Gastrocnemius medialis (tissue), 4 donors: ENCODE data around the gene KCNMB4. TPM values are rescaled to one million over a fixed set of nuclear protein-coding genes. Genes with fewer than 3 reads are reported as not detected.

Experiments
- ATAC-seq, 2 donors: fragments of 150-250 bp; one replicate each; pipeline ENCODE4 v1.9.1; 2016
- DNase-seq, 2 donors: peaks; one replicate each; pipeline ENCODE4 v3.0.0-alpha.2; 2019
- H3K27ac ChIP-seq, 4 donors: fragments of 200-600 bp; sonication (generic); 1 replicate in 1 of 4; 2 replicates in 3 of 4; pipeline ENCODE4 v1.5.1; 2016 to 2018; ENCODE audit warnings: mild to moderate bottlenecking in 2 of 4, moderate library complexity in 1 of 4
- H3K27me3 ChIP-seq, 3 donors: fragments of 200-600 bp; sonication (generic) in 2 of 3; 1 replicate in 1 of 3; 2 replicates in 2 of 3; pipeline versions ENCODE4 v1.5.1 to v1.6.0; 2016 to 2019; ENCODE audit warnings: mild to moderate bottlenecking in 1 of 3, moderate library complexity in 1 of 3
- H3K36me3 ChIP-seq, 2 donors: fragments of 200-600 bp; sonication (generic) in 1 of 2; one replicate each; pipeline ENCODE4 v1.5.1; 2017 to 2018
- H3K4me1 ChIP-seq, 2 donors: fragments of 200-600 bp; sonication (generic) in 1 of 2; one replicate each; pipeline ENCODE4 v1.5.1; 2016 to 2017; ENCODE audit warnings: mild to moderate bottlenecking in 2 of 2
- H3K4me3 ChIP-seq, 4 donors: fragments of 200-600 bp; sonication (generic) in 3 of 4; 1 replicate in 1 of 4; 2 replicates in 3 of 4; pipeline ENCODE4 v1.5.1; 2016 to 2019; ENCODE audit warnings: mild to moderate bottlenecking in 2 of 4
- H3K9me3 ChIP-seq, 3 donors: fragments of 200-600 bp; sonication (generic) in 2 of 3; 1 replicate in 1 of 3; 2 replicates in 2 of 3; pipeline ENCODE4 v1.5.1; 2016 to 2019
- CTCF ChIP-seq, 5 experiments: fragments of 450-650 bp in 3 of 5; fragments of 200-600 bp in 2 of 5; sonication (generic) in 2 of 5; IDR thresholded peaks in 4 of 5; conservative IDR thresholded peaks in 1 of 5; 1 replicate in 4 of 5; 2 replicates in 1 of 5; pipeline ENCODE4 v1.5.1; 2016 to 2019; ENCODE audit warnings: antibody characterized with exemption in 5 of 5, mild to moderate bottlenecking in 3 of 5, moderate library complexity in 3 of 5
- POLR2A ChIP-seq, 2 donors: fragments of 450-650 bp; IDR thresholded peaks; one replicate each; pipeline ENCODE4 v1.6.1; 2017; ENCODE audit warnings: antibody characterized with exemption in 2 of 2, mild to moderate bottlenecking in 2 of 2, moderate library complexity in 2 of 2
- in situ Hi-C, 4 donors: fragments of 200-750 bp; cut with MboI; loops; one replicate each; pipeline versions ENCODE4 v1.15.0 to v1.8.0; 2017; ENCODE audit warnings: low sequenced_read_pairs in 4 of 4
- intact Hi-C: fragments of 100-400 bp; cut with DNase I; formaldehyde crosslinking; loops from one replicate; pipeline ENCODE4 v1.15.1; 2023; ENCODE audit warnings: low total_unique reads
- total RNA-seq, 4 donors: library from RNA; depleted of rRNA; stranded (reverse); fragments of >200 nt; gene quantifications; one replicate each; pipeline versions ENCODE4 v1.1.0 to v1.2.3, GENCODE V29; 2016

KCNMB4 gene
- total RNA-seq, 4 donors from 2014 or later = 0.71 to 1.4 (median 1.3) TPM

GRCh38 chr12:70355972-70356371 is 10.1 kb upstream of the KCNMB4 start:
- no peak overlapping the region for H3K4me3 ChIP-seq
- DNase-seq = no peak
- intact Hi-C loops = loop anchor here (5.0 kb wide), 1 partner anchor 39 kb away; no protein-coding TSS in a partner anchor
- peaks cover 0 to 23% of the 10 kb centered on the region in 2 donors for H3K36me3 ChIP-seq
- H3K27ac ChIP-seq = no peak overlapping the region
- in situ Hi-C loops = loop anchor here in 1 of 4 donors (10.0 kb wide), 1 partner anchor 101 kb away; no protein-coding TSS in a partner anchor
- TF ChIP-seq POLR2A (IDR thresholded peaks at IDR 0.05) (no peak), CTCF (IDR thresholded peaks at IDR 0.05 in 4 of 5, conservative IDR thresholded peaks at IDR 0.05 in 1 of 5) (no peak)
- no peaks in the 10 kb centered on the region for H3K9me3 ChIP-seq
- no peaks in the 10 kb centered on the region for H3K27me3 ChIP-seq
- H3K4me1 ChIP-seq = no peaks in the 10 kb centered on the region
- no peak for ATAC-seq

- no peaks in the 10 kb centered on the region for H3K4me1 ChIP-seq
- in situ Hi-C loops (loop anchor here in 1 of 4 donors (10.0 kb wide), 1 partner anchor 105 kb away; no protein-coding TSS in a partner anchor), intact Hi-C loops (loop anchor here (5.0 kb wide), 1 partner anchor 42 kb away; no protein-coding TSS in a partner anchor)
- no peaks in the 10 kb centered on the region for H3K9me3 ChIP-seq
- H3K27me3 ChIP-seq = peaks cover 10 to 13% (median 11%) of the 10 kb centered on the region in 3 donors
- no peak for DNase-seq
- no peak for ATAC-seq
- no peak overlapping the region for H3K27ac ChIP-seq
- no peak for TF ChIP-seq POLR2A (IDR thresholded peaks at IDR 0.05)
- no peak for TF ChIP-seq CTCF (IDR thresholded peaks at IDR 0.05 in 4 of 5, conservative IDR thresholded peaks at IDR 0.05 in 1 of 5)
- peaks cover 0 to 6% of the 10 kb centered on the region in 2 donors for H3K36me3 ChIP-seq
- no peak overlapping the region for H3K4me3 ChIP-seq
Observed at GRCh38 chr12:70359458-70360197, 6.5 kb upstream of the KCNMB4 start.

GRCh38 chr12:70360218-70360617 is 5.9 kb upstream of the KCNMB4 start:
- in situ Hi-C loops = no loop called here
- ATAC-seq = no peak

GRCh38 chr12:70364695-70365397 is 1.2 kb upstream of the KCNMB4 start:
- peak overlapping the region in 3 of 4 donors; percentile 67 to 83 (median 81) for H3K4me3 ChIP-seq
- intact Hi-C loops (loop anchor here (5.0 kb wide), 1 partner anchor 123 kb away; the partner anchor contains the start of gene CNOT2), in situ Hi-C loops (no loop called here)
- DNase-seq (no peak), ATAC-seq (no peak)
- no peaks in the 10 kb centered on the region for H3K36me3 ChIP-seq
- peaks cover 20 to 34% (median 33%) of the 10 kb centered on the region in 3 donors for H3K27me3 ChIP-seq
- no peaks in the 10 kb centered on the region for H3K9me3 ChIP-seq
- peaks cover 5 to 12% of the 10 kb centered on the region in 2 donors for H3K4me1 ChIP-seq
- TF ChIP-seq CTCF (IDR thresholded peaks at IDR 0.05 in 4 of 5, conservative IDR thresholded peaks at IDR 0.05 in 1 of 5) (no peak), POLR2A (IDR thresholded peaks at IDR 0.05) (no peak)
- H3K27ac ChIP-seq = no peak overlapping the region

More at GRCh38 chr12:70360218-70360617, 5.9 kb upstream of the KCNMB4 start:
- H3K4me3 ChIP-seq = no peak overlapping the region
- H3K9me3 ChIP-seq = no peaks in the 10 kb centered on the region
- H3K4me1 ChIP-seq = peaks cover 0 to 5% of the 10 kb centered on the region in 2 donors
- H3K27ac ChIP-seq = no peak overlapping the region
- H3K27me3 ChIP-seq = peaks cover 16 to 19% (median 17%) of the 10 kb centered on the region in 3 donors
- TF ChIP-seq CTCF (IDR thresholded peaks at IDR 0.05 in 4 of 5, conservative IDR thresholded peaks at IDR 0.05 in 1 of 5) (no peak), POLR2A (IDR thresholded peaks at IDR 0.05) (no peak)
- no peak for DNase-seq
- peaks cover 0 to under 1% of the 10 kb centered on the region in 2 donors for H3K36me3 ChIP-seq
- intact Hi-C loops = no loop called here
